H1 (cell line): ENCODE measurements around the gene GPN2. TPM values are rescaled to one million over a fixed set of nuclear protein-coding genes. Genes with fewer than 3 reads are reported as not detected.

Experiments used
- CTCF ChIA-PET: fragments of 300-600 bp; sonication (Branson Sonifier 250); formaldehyde crosslinking; loops from one replicate; lab custom pipeline; 2021; ENCODE audit not compliant: partially characterized antibody; lab: Charles Lee
- POLR2A ChIA-PET: fragments of 300-600 bp; sonication (Branson Sonifier 250); formaldehyde crosslinking; loops from one replicate; lab custom pipeline; 2021; ENCODE audit warnings: inconsistent platforms; ENCODE audit not compliant: partially characterized antibody; lab: Charles Lee
- DNase-seq, 2 experiments: peaks; one replicate each; pipeline versions ENCODE4 v3.0.0 to v3.0.0-alpha.2; 2010 to 2022; ENCODE audit warnings: low spot score in 2 of 2, low read depth in 1 of 2, mixed read lengths in 1 of 2
- FAIRE-seq: peaks from 2 replicates; lab custom pipeline; 2011; peaks lifted over from hg19 to GRCh38; lab: Jason Lieb, UNC
- H2AFZ ChIP-seq: 2 replicates; pipeline ENCODE4 v1.8.1; 2012; ENCODE audit warnings: low read length, inconsistent platforms
- H2AK5ac ChIP-seq: 2 replicates; pipeline ENCODE4 v1.6.1; 2013; ENCODE audit warnings: low read depth, low read length
- H2BK120ac ChIP-seq: replicated peaks from 2 replicates; pipeline ENCODE3; 2013; ENCODE audit warnings: low read depth, low read length, inconsistent platforms
- H2BK12ac ChIP-seq: 2 replicates; pipeline ENCODE4 v1.6.1; 2013; ENCODE audit warnings: low read depth, low read length
- H2BK15ac ChIP-seq: 2 replicates; pipeline ENCODE4 v1.6.1; 2013; ENCODE audit warnings: low read length
- H2BK20ac ChIP-seq: 2 replicates; pipeline ENCODE4 v1.6.1; 2013; ENCODE audit warnings: low read length
- H2BK5ac ChIP-seq: 2 replicates; pipeline ENCODE4 v1.6.1; 2013; ENCODE audit warnings: low read depth, low read length
- H3K14ac ChIP-seq: 2 replicates; pipeline ENCODE4 v1.6.1; 2013; ENCODE audit warnings: inconsistent platforms; ENCODE audit not compliant: insufficient read length
- H3K18ac ChIP-seq: 2 replicates; pipeline ENCODE4 v1.6.1; 2013; ENCODE audit warnings: low read length; ENCODE audit errors: extremely low read depth
- H3K23ac ChIP-seq: 2 replicates; pipeline ENCODE4 v1.6.1; 2013; ENCODE audit warnings: inconsistent platforms; ENCODE audit not compliant: insufficient read length
- H3K23me2 ChIP-seq: 2 replicates; pipeline ENCODE4 v1.6.1; 2013; ENCODE audit warnings: low read depth, low read length
- H3K27ac ChIP-seq: 2 replicates; pipeline ENCODE4 v1.6.1; 2011; ENCODE audit warnings: low read depth, low read length, inconsistent platforms
- H3K27me3 ChIP-seq, 4 experiments: replicated peaks in 1 of 4; 1 replicate in 1 of 4; 2 replicates in 3 of 4; pipeline versions ENCODE4 v1.6.1 to v1.8.1; 2011 to 2013; ENCODE audit warnings: low read length in 3 of 4, mild to moderate bottlenecking in 3 of 4, inconsistent platforms in 2 of 4, mixed read lengths in 2 of 4, moderate library complexity in 1 of 4; ENCODE audit not compliant: control insufficient read depth in 3 of 4, insufficient read depth in 3 of 4; ENCODE audit errors: extremely low read depth in 1 of 4
- H3K36me3 ChIP-seq, 4 experiments: 2 replicates each; pipeline versions ENCODE4 v1.6.1 to v1.8.1; 2011 to 2013; ENCODE audit warnings: mild to moderate bottlenecking in 4 of 4, low read length in 3 of 4, moderate library complexity in 2 of 4, control low read depth in 1 of 4, inconsistent platforms in 1 of 4; ENCODE audit not compliant: insufficient read depth in 4 of 4, control insufficient read depth in 2 of 4
- H3K4ac ChIP-seq: replicated peaks from 2 replicates; pipeline ENCODE3; 2013; ENCODE audit warnings: low read length, low read depth, mixed read lengths, inconsistent platforms; ENCODE audit not compliant: insufficient read length
- H3K4me1 ChIP-seq, 4 experiments: replicated peaks in 1 of 4; 1 replicate in 1 of 4; 2 replicates in 3 of 4; pipeline versions ENCODE4 v1.6.1 to v1.8.1; 2011 to 2013; ENCODE audit warnings: low read length in 3 of 4, inconsistent platforms in 2 of 4, mixed read lengths in 1 of 4; ENCODE audit not compliant: insufficient read depth in 4 of 4, control insufficient read depth in 3 of 4
- H3K4me2 ChIP-seq, 2 experiments: 2 replicates each; pipeline versions ENCODE4 v1.6.1 to v1.8.1; 2011 to 2013; ENCODE audit warnings: low read depth in 2 of 2, low read length in 2 of 2, control low read depth in 1 of 2, inconsistent platforms in 1 of 2, mild to moderate bottlenecking in 1 of 2; ENCODE audit not compliant: insufficient read depth in 1 of 2
- H3K4me3 ChIP-seq, 4 experiments: fragments of 200-600, 300-600 bp in 1 of 4; sonication (generic), shearing (Covaris generic), sonication (Bioruptor Twin) in 1 of 4; 2 replicates each; pipeline versions ENCODE4 v1.5.1 to v1.8.1; 2011 to 2016; ENCODE audit warnings: low read length in 4 of 4, low read depth in 3 of 4, control low read depth in 2 of 4, inconsistent platforms in 2 of 4, mild to moderate bottlenecking in 2 of 4, mixed read lengths in 1 of 4, moderate library complexity in 1 of 4; ENCODE audit not compliant: insufficient read depth in 2 of 4; ENCODE audit errors: extremely low read depth in 1 of 4
- H3K56ac ChIP-seq: replicated peaks from 2 replicates; pipeline ENCODE3; 2013; ENCODE audit warnings: low read depth, mild to moderate bottlenecking, mixed read lengths, low read length, inconsistent platforms; ENCODE audit not compliant: insufficient read length
- H3K79me1 ChIP-seq: 2 replicates; pipeline ENCODE4 v1.6.1; 2013; ENCODE audit warnings: low read depth, low read length, control low read depth
- H3K79me2 ChIP-seq, 2 experiments: 2 replicates each; pipeline versions ENCODE4 v1.6.1 to v1.8.1; 2012 to 2013; ENCODE audit warnings: low read length in 2 of 2, mild to moderate bottlenecking in 2 of 2, inconsistent platforms in 1 of 2; ENCODE audit not compliant: insufficient read depth in 2 of 2, control insufficient read depth in 1 of 2
- H3K9ac ChIP-seq, 4 experiments: replicated peaks in 1 of 4; 1 replicate in 1 of 4; 2 replicates in 3 of 4; pipeline versions ENCODE4 v1.6.1 to v1.8.1; 2011 to 2013; ENCODE audit warnings: low read depth in 3 of 4, low read length in 3 of 4, control low read depth in 2 of 4, mild to moderate bottlenecking in 2 of 4, moderate library complexity in 2 of 4, inconsistent platforms in 1 of 4; ENCODE audit errors: extremely low read depth in 1 of 4
- H3K9me3 ChIP-seq, 2 experiments: 2 replicates each; pipeline versions ENCODE4 v1.6.1 to v1.8.1; 2012 to 2013; ENCODE audit warnings: mild to moderate bottlenecking in 2 of 2, moderate library complexity in 2 of 2, control low read depth in 1 of 2, inconsistent platforms in 1 of 2, low read depth in 1 of 2, low read length in 1 of 2, mixed read lengths in 1 of 2; ENCODE audit not compliant: insufficient read depth in 2 of 2
- H4K20me1 ChIP-seq, 2 experiments: replicated peaks in 1 of 2; 2 replicates each; pipeline versions ENCODE3 to v1.8.1; 2011 to 2013; ENCODE audit warnings: inconsistent platforms in 2 of 2, low read length in 2 of 2, mild to moderate bottlenecking in 1 of 2; ENCODE audit not compliant: insufficient read depth in 2 of 2, control insufficient read depth in 1 of 2
- H4K5ac ChIP-seq: 2 replicates; pipeline ENCODE4 v1.6.1; 2013; ENCODE audit warnings: low read length, low read depth, mixed read lengths, inconsistent platforms; ENCODE audit not compliant: insufficient read length
- H4K8ac ChIP-seq: 2 replicates; pipeline ENCODE4 v1.8.0; 2013; ENCODE audit warnings: mild to moderate bottlenecking, moderate library complexity, low read length, inconsistent platforms; ENCODE audit not compliant: insufficient read depth; ENCODE audit errors: extremely low read depth
- H4K91ac ChIP-seq: replicated peaks from 2 replicates; pipeline ENCODE3; 2013; ENCODE audit warnings: low read length, mixed read lengths, inconsistent platforms; ENCODE audit not compliant: insufficient read length
- CEBPB ChIP-seq: IDR thresholded peaks from 2 replicates; pipeline ENCODE4 v1.6.1; 2012; ENCODE audit warnings: low read depth, low read length
- CHD1 ChIP-seq: IDR thresholded peaks from 2 replicates; pipeline ENCODE4 v1.6.1; 2012; ENCODE audit warnings: low read depth, low read length, improper control_type of control experiment
- CHD2 ChIP-seq: IDR thresholded peaks from 2 replicates; pipeline ENCODE4 v1.6.1; 2012; ENCODE audit warnings: low read length, improper control_type of control experiment
- E2F6 ChIP-seq: IDR thresholded peaks from 2 replicates; pipeline ENCODE4 v1.6.1; 2012; ENCODE audit warnings: inconsistent platforms
- HDAC6 ChIP-seq: IDR thresholded peaks from one replicate; pipeline ENCODE4 v1.7.1; 2012; ENCODE audit warnings: low read depth, mild to moderate bottlenecking, inconsistent platforms, low read length, moderate library complexity
- MAX ChIP-seq: IDR thresholded peaks from 2 replicates; pipeline ENCODE4 v1.6.1; 2012; ENCODE audit warnings: inconsistent platforms
- NRF1 ChIP-seq: IDR thresholded peaks from 2 replicates; pipeline ENCODE4 v1.6.1; 2011; ENCODE audit warnings: mild to moderate bottlenecking, low read depth, low read length, improper control_type of control experiment
- POLR2A ChIP-seq, 2 experiments: IDR thresholded peaks; 1 replicate in 1 of 2; 2 replicates in 1 of 2; pipeline ENCODE4 v1.6.1; 2011; ENCODE audit warnings: low read depth in 2 of 2, low read length in 2 of 2, mild to moderate bottlenecking in 2 of 2; ENCODE audit errors: control extremely low read depth in 1 of 2
- RBBP5 ChIP-seq: IDR thresholded peaks from 2 replicates; pipeline ENCODE4 v1.7.1; 2012; ENCODE audit warnings: low read depth, mild to moderate bottlenecking, inconsistent platforms, low read length, moderate library complexity, borderline replicate concordance
- RXRA ChIP-seq: IDR thresholded peaks from 2 replicates; pipeline ENCODE4 v1.6.1; 2011; ENCODE audit warnings: low read depth, mild to moderate bottlenecking, low read length, moderate library complexity; ENCODE audit not compliant: insufficient read depth
- SP1 ChIP-seq: IDR thresholded peaks from 2 replicates; pipeline ENCODE4 v1.6.1; 2011; ENCODE audit warnings: low read depth, low read length
- SP4 ChIP-seq: IDR thresholded peaks from 2 replicates; pipeline ENCODE4 v1.6.1; 2012; ENCODE audit warnings: low read length, inconsistent platforms
- SRF ChIP-seq: IDR thresholded peaks from 2 replicates; pipeline ENCODE4 v1.6.1; 2011; ENCODE audit warnings: mild to moderate bottlenecking, low read depth, low read length, moderate library complexity
- WGBS, 2 experiments: shearing (Covaris generic) in 1 of 2; methylation state at CpG; one replicate each; pipeline versions ENCODE4 v1.1.6 to v1.1.7; 2013 to 2015; ENCODE audit warnings: low lambda C conversion rate in 2 of 2, mixed read lengths in 2 of 2, inconsistent platforms in 1 of 2, low coverage in 1 of 2, missing lambda C conversion rate in 1 of 2; ENCODE audit not compliant: insufficient replicate concordance in 2 of 2, insufficient coverage in 1 of 2, insufficient read length in 1 of 2; ENCODE audit errors: extremely low coverage in 1 of 2, missing lambda C conversion rate in 1 of 2; 5-methylcytosine and 5-hydroxymethylcytosine counted together
- polyA plus RNA-seq, 7 experiments: library from polyadenylated mRNA; depleted of rRNA in 3 of 7; stranded (reverse) in 5 of 7; unstranded in 2 of 7; fragments of >200 nt in 5 of 7; fragments of 200-250 nt in 2 of 7; gene quantifications; 1 replicate in 5 of 7; 2 replicates in 1 of 7; 4 replicates in 1 of 7; pipeline versions ENCODE4 v1.2.1 to v1.2.3, GENCODE V29; 2011 to 2013; ENCODE audit warnings: missing spikeins in 2 of 7, mixed read lengths in 2 of 7
- total RNA-seq: library from RNA; stranded (reverse); fragmentation: NEBNext Ultra II Directional; extraction: Animal tissue kit (Norgen Biotek cat#: 25700); gene quantifications from 2 replicates; pipeline ENCODE4 v1.2.1, GENCODE V29; 2021

GPN2 gene
- total and polyA plus RNA-seq, 2 of the 8 experiments (the other 6 are each of a cell fraction or from before 2014, with no cell fraction given), result 27.3 to 36.8 TPM

GRCh38 chr1:26907071-26907917, 17.2 kb upstream of the GPN2 start:
- H4K8ac ChIP-seq, result no peak overlapping the region
- H4K91ac ChIP-seq, result no peak overlapping the region
- no peak for FAIRE-seq
- H4K20me1 ChIP-seq, result peaks cover 0 to 2% of the 10 kb centered on the region in 2 experiments
- no peak overlapping the region for H3K56ac ChIP-seq
- H3K79me1 ChIP-seq, result no peaks in the 10 kb centered on the region
- H3K23ac ChIP-seq, result no peak overlapping the region
- CTCF ChIA-PET, result interaction anchor here (0.7 to 1.4 kb wide), 8 partner anchors 9 to 575 kb away, joined by 3 to 6 read pairs (median 3); no protein-coding TSS in a partner anchor
- H2BK15ac ChIP-seq, result peak overlapping the region; percentile 18; the same call in 1 of the 2 replicates
- no peak overlapping the region for H4K5ac ChIP-seq
- H2BK120ac ChIP-seq, result no peak overlapping the region
- H2BK20ac ChIP-seq, result no peak overlapping the region
- H2AFZ ChIP-seq, result no peak overlapping the region
- no peak for DNase-seq
- H3K27me3 ChIP-seq, result peaks cover 0 to 2% (median 0%) of the 10 kb centered on the region in 4 experiments; a peak in 1 of 7 replicates
- H3K18ac ChIP-seq, result no peak overlapping the region
- no peak overlapping the region for H3K14ac ChIP-seq
- H3K36me3 ChIP-seq, result no peaks in the 10 kb centered on the region
- no peak overlapping the region for H3K4me3 ChIP-seq
- H3K9me3 ChIP-seq, result no peaks in the 10 kb centered on the region
- H3K4ac ChIP-seq, result no peak overlapping the region
- no peak overlapping the region for H3K4me2 ChIP-seq
- no peaks in the 10 kb centered on the region for H3K23me2 ChIP-seq
- no peak overlapping the region for H2BK5ac ChIP-seq
- no peak overlapping the region for H2BK12ac ChIP-seq
- no peaks in the 10 kb centered on the region for H3K4me1 ChIP-seq
- POLR2A ChIA-PET, result interaction anchor here (0.8 to 3.1 kb wide), 3 partner anchors 18 to 218 kb away, joined by 3 to 11 read pairs (median 3); partner anchors contain the start of gene GPN2
- H2AK5ac ChIP-seq, result 0 out of 2 replicates have a peak overlapping the region, but pooled peaks have one; percentile 65
- no peaks in the 10 kb centered on the region for H3K79me2 ChIP-seq
- no peak overlapping the region for H3K9ac ChIP-seq
- no peak overlapping the region for H3K27ac ChIP-seq
- WGBS, 2 experiments, result 87% methylated on average over 6 of the region's 6 CpGs; no CpG with 5 or more reads in 1 of the 2 experiments
- no peak for TF ChIP-seq RXRA
- no peak for TF ChIP-seq HDAC6
- no peak for TF ChIP-seq CEBPB
- TF ChIP-seq NRF1, result no peak
- no peak for TF ChIP-seq MAX
- TF ChIP-seq CHD1, result no peak
- no peak for TF ChIP-seq POLR2A (IDR thresholded peaks at IDR 0.05; ENCODE audit: control extremely low read depth in 1 of 2, low read depth in 2 of 2, low read length in 2 of 2)
- no peak for TF ChIP-seq SP1
- no peak for TF ChIP-seq SRF
- TF ChIP-seq SP4, result no peak
- no peak for TF ChIP-seq RBBP5
- no peak for TF ChIP-seq CHD2
- no peak for TF ChIP-seq E2F6
